RWPE2 (cell line): ENCODE data around the gene ENDOV.

Experiments used
- ATAC-seq: fragments of 200-7000 bp; cut with Tn5 transposase; 3 replicates; pipeline ENCODE4 v1.9.1; 2021; ENCODE audit warnings: low read depth
- DNase-seq: peaks from one replicate; pipeline ENCODE4 v3.0.0-alpha.2; 2020; ENCODE audit warnings: low spot score
- H3K27ac ChIP-seq: fragments of 450-650 bp; 2 replicates; pipeline ENCODE4 v1.5.1; 2017; ENCODE audit warnings: mild to moderate bottlenecking; ENCODE audit not compliant: poor library complexity, severe bottlenecking
- H3K27me3 ChIP-seq: fragments of 250-450 bp; sonication (Bioruptor Pico); 2 replicates; pipeline ENCODE4 v1.5.1; 2021; ENCODE audit warnings: mild to moderate bottlenecking, moderate library complexity; ENCODE audit not compliant: insufficient read depth, poor library complexity, severe bottlenecking
- H3K36me3 ChIP-seq: fragments of 250-450 bp; sonication (Bioruptor Pico); 2 replicates; pipeline ENCODE4 v1.5.1; 2020; ENCODE audit warnings: low read depth, mild to moderate bottlenecking, moderate library complexity
- H3K4me1 ChIP-seq: fragments of 250-450 bp; sonication (Bioruptor Pico); 2 replicates; pipeline ENCODE4 v1.5.1; 2021; ENCODE audit warnings: mild to moderate bottlenecking, moderate library complexity; ENCODE audit not compliant: insufficient read depth, poor library complexity, severe bottlenecking
- H3K4me3 ChIP-seq: fragments of 250-450 bp; sonication (Bioruptor Pico); 2 replicates; pipeline ENCODE4 v1.5.1; 2021; ENCODE audit warnings: mild to moderate bottlenecking, moderate library complexity; ENCODE audit not compliant: severe bottlenecking
- H3K9me3 ChIP-seq: fragments of 250-450 bp; sonication (Bioruptor Pico); 2 replicates; pipeline ENCODE4 v1.5.1; 2021; ENCODE audit warnings: mild to moderate bottlenecking, moderate library complexity; ENCODE audit not compliant: severe bottlenecking
- CTCF ChIP-seq: fragments of 450-650 bp; IDR thresholded peaks from one replicate; pipeline ENCODE4 v1.5.1; 2017; ENCODE audit warnings: mild to moderate bottlenecking, moderate library complexity; ENCODE audit not compliant: poor library complexity, severe bottlenecking

The ENDOV gene

GRCh38 chr17:80486692-80487091 is 71.7 kb downstream of the ENDOV start:
- H3K9me3 ChIP-seq = no peaks in the 10 kb centered on the region
- ATAC-seq = no peak
- H3K36me3 ChIP-seq = no peaks in the 10 kb centered on the region
- H3K27me3 ChIP-seq = peaks cover 7% of the 10 kb centered on the region
- TF ChIP-seq CTCF = no peak
- H3K4me1 ChIP-seq = no peaks in the 10 kb centered on the region
- H3K4me3 ChIP-seq = no peak overlapping the region
- no peak for DNase-seq
- no peak overlapping the region for H3K27ac ChIP-seq

DNA sequence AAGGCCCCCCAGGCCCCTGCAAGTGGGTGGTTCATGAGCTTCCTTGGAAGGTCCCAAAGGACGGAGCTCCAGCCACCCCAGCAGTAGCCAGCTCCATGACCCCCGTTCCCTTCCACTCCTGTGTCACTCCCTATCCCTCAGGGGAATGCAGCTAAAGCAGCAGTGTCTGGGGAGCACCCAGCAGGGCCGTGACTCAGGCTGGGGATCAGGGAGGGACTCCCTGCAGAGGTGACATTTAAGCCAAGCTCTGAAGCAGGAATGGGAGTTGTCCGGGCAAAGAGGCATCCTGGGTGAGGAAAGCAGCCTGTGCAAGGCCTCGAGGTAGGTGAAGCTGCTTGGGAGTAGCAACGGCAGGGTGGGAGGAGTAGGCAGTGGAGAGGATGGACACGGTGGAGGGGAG is 72.5 kb downstream of the ENDOV start:
- Histone ChIP-seq H3K9me3 (no peaks in the 10 kb centered on the region), H3K36me3 (no peaks in the 10 kb centered on the region), H3K27me3 (peaks cover 7% of the 10 kb centered on the region), H3K27ac (no peak overlapping the region), H3K4me1 (no peaks in the 10 kb centered on the region), H3K4me3 (no peak overlapping the region)
- no peak for DNase-seq
- TF ChIP-seq CTCF = no peak
- ATAC-seq = no peak
